Smooth muscle cell (in vitro differentiated cells): ENCODE data around the gene NUP50. TPM values are rescaled to one million over a fixed set of nuclear protein-coding genes. Genes with fewer than 3 reads are reported as not detected.

Experiments
- DNase-seq: peaks from one replicate; lab custom pipeline; 2025; ENCODE audit not compliant: unreplicated experiment; lab: John Stamatoyannopoulos, UW
- H2AFZ ChIP-seq: fragments of 200-600 bp; sonication (generic); 2 replicates; pipeline ENCODE4 v1.6.0; 2016; ENCODE audit warnings: antibody characterized with exemption, low read depth, mild to moderate bottlenecking
- H3F3A ChIP-seq: fragments of 200-600 bp; sonication (generic); 2 replicates; pipeline ENCODE4 v1.6.0; 2017; ENCODE audit warnings: antibody characterized with exemption, low read depth
- H3K27ac ChIP-seq: fragments of 200-600 bp; sonication (generic); 2 replicates; pipeline ENCODE4 v1.5.1; 2016; ENCODE audit warnings: low read depth, mild to moderate bottlenecking
- H3K27me3 ChIP-seq: fragments of 200-600 bp; sonication (generic); 2 replicates; pipeline ENCODE4 v1.6.1; 2016; ENCODE audit warnings: low read depth, mild to moderate bottlenecking
- H3K36me3 ChIP-seq: fragments of 200-600 bp; sonication (generic); 2 replicates; pipeline ENCODE4 v1.5.1; 2016; ENCODE audit warnings: low read depth
- H3K4me1 ChIP-seq: fragments of 200-600 bp; sonication (generic); 2 replicates; pipeline ENCODE4 v1.5.1; 2016; ENCODE audit warnings: low read depth
- H3K4me2 ChIP-seq: fragments of 200-600 bp; sonication (generic); 2 replicates; pipeline ENCODE4 v1.6.0; 2016; ENCODE audit warnings: mild to moderate bottlenecking
- H3K4me3 ChIP-seq: fragments of 200-600 bp; sonication (generic); 2 replicates; pipeline ENCODE4 v1.5.1; 2016; ENCODE audit warnings: mild to moderate bottlenecking
- H3K79me2 ChIP-seq: fragments of 200-600 bp; sonication (generic); 2 replicates; pipeline ENCODE4 v1.6.0; 2016; ENCODE audit warnings: low read depth, mild to moderate bottlenecking
- H3K9ac ChIP-seq: fragments of 200-600 bp; sonication (generic); 2 replicates; pipeline ENCODE4 v1.6.0; 2016; ENCODE audit warnings: low read depth
- H3K9me3 ChIP-seq: fragments of 200-600 bp; sonication (generic); replicated peaks from 2 replicates; pipeline ENCODE4 v1.5.1; 2016; ENCODE audit warnings: low read depth
- H4K20me1 ChIP-seq: fragments of 200-600 bp; sonication (generic); 2 replicates; pipeline ENCODE4 v1.6.0; 2016; ENCODE audit warnings: low read depth
- WGBS: methylation state at CpG from one replicate; pipeline ENCODE4 v1.1.7; 2016; ENCODE audit warnings: low lambda C conversion rate; 5-methylcytosine and 5-hydroxymethylcytosine counted together
- polyA plus RNA-seq: library from polyadenylated mRNA; unstranded; fragments of >200 nt; fragmentation: Nextera tagmentation; extraction: Ambion mirVana; gene quantifications from 2 replicates; pipeline ENCODE4 v1.2.1, GENCODE V29; 2016
- total RNA-seq: library from RNA; depleted of rRNA; stranded (reverse); fragments of >200 nt; gene quantifications from 2 replicates; pipeline ENCODE4 v1.2.3, GENCODE V29; 2014
- TF ChIP-seq, protein P1 (sequence below): fragments of 200-600 bp; sonication (generic); IDR thresholded peaks from 2 replicates; pipeline ENCODE4 v1.5.1; 2017; ENCODE audit warnings: borderline replicate concordance, mild to moderate bottlenecking, antibody characterized with exemption; ENCODE audit not compliant: insufficient read depth, poor library complexity, severe bottlenecking

The NUP50 gene
- total and polyA plus RNA-seq, 2 experiments from 2014 or later, result 18.6 to 21.0 TPM

DNA sequence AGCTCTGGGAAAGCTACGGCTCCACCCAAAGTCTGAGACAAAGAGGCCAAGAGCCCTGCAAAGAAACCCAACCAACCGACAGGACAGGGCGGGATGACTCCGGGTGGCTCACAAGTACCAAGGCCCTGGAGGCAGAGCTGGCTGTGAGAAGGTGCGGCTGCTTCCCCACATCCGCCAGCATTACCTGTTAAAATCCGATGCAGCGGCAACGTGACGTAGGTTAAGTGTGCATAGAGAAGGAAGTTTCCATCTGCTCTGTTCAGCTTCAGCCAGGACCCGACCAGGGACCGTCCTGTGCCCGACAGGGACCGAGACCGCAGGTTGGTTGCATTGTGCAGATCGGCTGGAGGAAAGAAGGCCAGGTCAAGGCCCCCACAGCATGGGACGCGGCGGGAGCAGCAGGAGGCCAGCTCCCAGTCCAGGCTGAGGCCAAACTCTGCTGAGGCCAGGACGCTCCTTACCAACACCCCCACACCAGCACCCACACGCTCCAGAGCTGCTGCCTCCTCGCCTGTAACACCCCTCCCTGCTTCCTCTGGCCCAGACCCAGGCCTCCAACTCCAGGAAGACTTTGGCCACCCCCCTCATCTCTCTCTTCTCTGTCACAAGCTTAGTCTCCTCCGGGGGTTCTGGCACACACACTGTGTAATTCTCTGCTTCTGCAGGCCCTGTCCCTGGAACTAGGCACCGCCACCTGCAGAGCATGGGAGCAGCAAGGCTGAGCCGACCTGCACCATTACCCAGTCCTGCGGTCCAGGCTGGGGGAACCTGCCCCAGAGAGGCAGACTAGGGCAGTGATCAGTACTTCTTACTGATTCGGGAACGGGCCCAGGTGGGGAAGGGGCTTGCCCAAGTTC is 34.1 kb downstream of the NUP50 start:
- DNase-seq, result no peak
- Histone ChIP-seq H4K20me1 (peaks cover 14% of the 10 kb centered on the region), H3K4me2 (no peak overlapping the region), H3K9me3 (no peaks in the 10 kb centered on the region), H3K36me3 (no peaks in the 10 kb centered on the region), H3K9ac (no peak overlapping the region), H3K27me3 (no peaks in the 10 kb centered on the region), H3K27ac (no peak overlapping the region), H3K79me2 (no peaks in the 10 kb centered on the region), H2AFZ (no peak overlapping the region), H3K4me3 (no peak overlapping the region), H3K4me1 (peaks cover 5% of the 10 kb centered on the region), H3F3A (peaks cover 3% of the 10 kb centered on the region)
- TF ChIP-seq, protein P1, sequence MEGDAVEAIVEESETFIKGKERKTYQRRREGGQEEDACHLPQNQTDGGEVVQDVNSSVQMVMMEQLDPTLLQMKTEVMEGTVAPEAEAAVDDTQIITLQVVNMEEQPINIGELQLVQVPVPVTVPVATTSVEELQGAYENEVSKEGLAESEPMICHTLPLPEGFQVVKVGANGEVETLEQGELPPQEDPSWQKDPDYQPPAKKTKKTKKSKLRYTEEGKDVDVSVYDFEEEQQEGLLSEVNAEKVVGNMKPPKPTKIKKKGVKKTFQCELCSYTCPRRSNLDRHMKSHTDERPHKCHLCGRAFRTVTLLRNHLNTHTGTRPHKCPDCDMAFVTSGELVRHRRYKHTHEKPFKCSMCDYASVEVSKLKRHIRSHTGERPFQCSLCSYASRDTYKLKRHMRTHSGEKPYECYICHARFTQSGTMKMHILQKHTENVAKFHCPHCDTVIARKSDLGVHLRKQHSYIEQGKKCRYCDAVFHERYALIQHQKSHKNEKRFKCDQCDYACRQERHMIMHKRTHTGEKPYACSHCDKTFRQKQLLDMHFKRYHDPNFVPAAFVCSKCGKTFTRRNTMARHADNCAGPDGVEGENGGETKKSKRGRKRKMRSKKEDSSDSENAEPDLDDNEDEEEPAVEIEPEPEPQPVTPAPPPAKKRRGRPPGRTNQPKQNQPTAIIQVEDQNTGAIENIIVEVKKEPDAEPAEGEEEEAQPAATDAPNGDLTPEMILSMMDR, result no peak
- WGBS, result 95% methylated on average over 28 of the region's 28 CpGs

DNA sequence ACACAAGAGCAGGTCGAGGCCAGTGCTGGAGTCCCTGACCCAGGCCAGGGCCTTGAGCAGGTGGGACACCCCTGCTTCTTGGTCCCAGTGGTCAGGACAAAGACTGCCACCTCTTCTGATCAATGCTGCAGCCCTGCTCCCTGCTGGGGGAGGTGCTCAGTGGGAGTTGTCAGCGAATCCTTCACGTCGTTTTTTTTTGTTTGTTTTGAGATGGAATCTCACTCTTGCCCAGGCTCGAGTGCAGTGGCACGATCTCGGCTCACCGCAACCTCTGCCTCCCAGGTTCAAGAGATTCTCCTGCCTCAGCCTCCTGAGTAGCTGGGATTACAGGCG is 34.7 kb downstream of the NUP50 start:
- Histone ChIP-seq H3K27me3 (no peaks in the 10 kb centered on the region), H3K36me3 (no peaks in the 10 kb centered on the region), H3K9ac (no peak overlapping the region), H3K4me3 (no peak overlapping the region), H3K4me2 (no peak overlapping the region), H3F3A (peaks cover 3% of the 10 kb centered on the region), H3K4me1 (peaks cover 5% of the 10 kb centered on the region), H3K79me2 (no peaks in the 10 kb centered on the region), H2AFZ (no peak overlapping the region), H4K20me1 (peaks cover 14% of the 10 kb centered on the region), H3K27ac (no peak overlapping the region), H3K9me3 (no peaks in the 10 kb centered on the region)
- DNase-seq, result no peak
- TF ChIP-seq, protein P1, result no peak
- 77% methylated on average over 9 of the region's 9 CpGs for WGBS

DNA sequence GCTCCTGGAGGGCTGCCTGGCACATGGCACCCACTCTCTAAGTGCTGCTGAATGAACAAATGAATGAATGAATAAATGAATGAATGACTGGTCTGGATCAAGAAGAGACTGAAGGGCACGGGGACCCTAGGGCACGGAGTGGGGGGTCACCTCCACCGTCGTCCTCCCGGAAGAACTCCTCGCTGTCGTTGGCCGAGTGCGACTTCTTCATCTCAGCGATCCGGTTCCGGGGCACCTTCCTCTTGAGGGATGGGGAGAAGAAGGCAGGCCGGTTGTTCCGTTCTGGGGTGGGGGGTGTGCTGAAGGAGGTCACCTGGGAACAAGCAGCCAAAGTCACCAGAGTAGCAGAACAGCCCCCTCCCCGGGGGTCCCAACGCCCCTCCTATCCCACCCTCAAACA is 36.0 kb downstream of the NUP50 start:
- Histone ChIP-seq H2AFZ (no peak overlapping the region), H3K4me3 (no peak overlapping the region), H3F3A (peaks cover 3% of the 10 kb centered on the region), H4K20me1 (peaks cover 14% of the 10 kb centered on the region), H3K27me3 (no peaks in the 10 kb centered on the region), H3K4me2 (no peak overlapping the region), H3K9me3 (no peaks in the 10 kb centered on the region), H3K27ac (no peak overlapping the region), H3K36me3 (no peaks in the 10 kb centered on the region), H3K79me2 (no peaks in the 10 kb centered on the region), H3K4me1 (peaks cover 5% of the 10 kb centered on the region), H3K9ac (no peak overlapping the region)
- DNase-seq, result no peak
- TF ChIP-seq, protein P1, result no peak
- 97% methylated on average over 16 of the region's 16 CpGs for WGBS

DNA sequence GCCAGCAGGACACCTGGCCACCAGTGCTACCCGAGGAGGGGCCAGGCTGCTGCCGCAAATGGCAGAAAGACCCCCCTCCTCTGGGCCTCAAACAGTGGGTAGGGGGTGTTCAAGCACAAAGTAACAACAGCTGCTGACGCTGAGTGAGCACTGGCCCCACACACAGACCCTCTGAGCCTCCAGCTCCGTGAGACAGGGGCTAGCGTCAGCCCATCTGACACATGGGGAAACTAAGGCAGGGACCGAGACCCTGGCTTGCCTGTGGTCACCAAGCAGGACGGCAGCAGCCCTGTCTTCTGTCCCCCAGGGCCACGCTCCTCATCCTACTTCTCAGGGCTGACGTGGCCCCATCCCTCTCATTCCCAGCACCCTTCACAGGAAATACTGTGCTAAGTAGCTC is 36.5 kb downstream of the NUP50 start:
- TF ChIP-seq, protein P1, result no peak
- peaks cover 5% of the 10 kb centered on the region for H3K4me1 ChIP-seq
- H3K27me3 ChIP-seq, result no peaks in the 10 kb centered on the region
- H3K27ac ChIP-seq, result peak overlapping the region; percentile 95
- no peak overlapping the region for H3K4me3 ChIP-seq
- peak overlapping the region; percentile 37 for H3K9ac ChIP-seq
- H2AFZ ChIP-seq, result no peak overlapping the region
- DNase-seq, result no peak
- no peaks in the 10 kb centered on the region for H3K36me3 ChIP-seq
- no peaks in the 10 kb centered on the region for H3K9me3 ChIP-seq
- no peaks in the 10 kb centered on the region for H3K79me2 ChIP-seq
- peaks cover 3% of the 10 kb centered on the region for H3F3A ChIP-seq
- 84% methylated on average over 9 of the region's 9 CpGs for WGBS
- H3K4me2 ChIP-seq, result no peak overlapping the region
- H4K20me1 ChIP-seq, result peaks cover 14% of the 10 kb centered on the region
